ENCODE measurements around the gene SDHB.

Gene SDHB

DNA sequence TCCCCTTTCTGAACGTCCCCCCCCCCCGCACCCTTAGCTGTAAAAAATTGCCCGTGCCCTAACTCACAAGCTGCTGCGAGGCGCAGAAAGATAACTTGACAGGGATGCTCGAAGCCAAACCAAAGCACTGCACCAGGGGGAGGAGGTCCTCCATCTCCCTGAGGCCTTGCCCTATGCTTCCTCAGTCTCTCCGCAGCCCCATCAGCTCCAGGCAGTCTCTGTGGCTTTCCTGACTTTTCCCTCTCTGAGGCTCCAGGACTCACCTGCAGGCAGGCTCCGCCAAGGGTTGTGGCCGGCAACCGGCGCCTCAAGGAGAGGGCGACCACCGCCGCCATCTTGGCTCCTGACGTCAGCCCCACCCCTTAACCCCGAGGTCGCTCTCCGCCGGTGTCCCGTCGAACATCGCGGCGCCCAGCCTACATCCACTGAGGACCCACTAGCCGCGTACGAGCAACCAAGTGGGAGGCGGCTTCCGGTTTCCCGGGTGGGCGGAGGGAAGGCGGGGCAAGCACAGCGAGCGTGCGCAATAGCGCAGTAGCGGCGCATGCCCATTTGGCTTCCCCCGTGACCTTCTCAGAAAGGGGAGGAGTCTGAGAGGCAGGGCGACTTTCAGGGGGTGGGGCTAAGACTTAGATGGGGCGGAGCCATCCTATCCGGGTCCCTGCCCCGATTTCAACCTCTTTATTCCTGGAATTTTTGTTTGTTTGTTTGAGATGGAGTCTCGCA lies at the start of gene SDHB:
SDHB (minus strand) TSS at position 348 of the 726 bp plus-strand sequence; CDS start at position 335, 13 bp downstream.
- DNase-seq (ENCODE audit: low spot score): peak; percentile 96

DNA sequence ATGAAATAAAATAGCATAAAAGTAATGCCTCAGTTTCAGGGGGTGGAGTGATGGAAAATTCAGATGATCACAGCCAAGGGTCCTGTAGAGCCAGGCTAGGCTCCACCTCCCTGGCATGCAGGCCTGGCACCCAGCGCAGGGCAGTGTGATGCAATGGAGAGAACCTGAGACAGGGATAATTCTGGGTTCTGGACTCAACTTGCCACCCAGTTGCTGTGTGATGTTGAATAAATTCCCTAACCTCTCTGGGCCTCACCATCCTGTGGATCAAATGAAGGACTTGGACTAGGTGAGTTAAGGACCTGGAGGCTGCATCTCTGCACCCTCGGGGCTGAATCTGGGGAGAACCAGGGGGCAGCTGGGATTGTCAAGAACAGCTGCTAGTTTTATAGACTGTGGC lies 48.4 kb upstream of the SDHB start:
- no peak for DNase-seq (ENCODE audit: low spot score)

GRCh38 chr1:17101261-17101660 lies 47.4 kb upstream of the SDHB start:
- no peak for DNase-seq (ENCODE audit: low spot score)

GRCh38 chr1:17099616-17100340 lies 45.9 kb upstream of the SDHB start:
- no peak for DNase-seq (ENCODE audit: low spot score)

DNA sequence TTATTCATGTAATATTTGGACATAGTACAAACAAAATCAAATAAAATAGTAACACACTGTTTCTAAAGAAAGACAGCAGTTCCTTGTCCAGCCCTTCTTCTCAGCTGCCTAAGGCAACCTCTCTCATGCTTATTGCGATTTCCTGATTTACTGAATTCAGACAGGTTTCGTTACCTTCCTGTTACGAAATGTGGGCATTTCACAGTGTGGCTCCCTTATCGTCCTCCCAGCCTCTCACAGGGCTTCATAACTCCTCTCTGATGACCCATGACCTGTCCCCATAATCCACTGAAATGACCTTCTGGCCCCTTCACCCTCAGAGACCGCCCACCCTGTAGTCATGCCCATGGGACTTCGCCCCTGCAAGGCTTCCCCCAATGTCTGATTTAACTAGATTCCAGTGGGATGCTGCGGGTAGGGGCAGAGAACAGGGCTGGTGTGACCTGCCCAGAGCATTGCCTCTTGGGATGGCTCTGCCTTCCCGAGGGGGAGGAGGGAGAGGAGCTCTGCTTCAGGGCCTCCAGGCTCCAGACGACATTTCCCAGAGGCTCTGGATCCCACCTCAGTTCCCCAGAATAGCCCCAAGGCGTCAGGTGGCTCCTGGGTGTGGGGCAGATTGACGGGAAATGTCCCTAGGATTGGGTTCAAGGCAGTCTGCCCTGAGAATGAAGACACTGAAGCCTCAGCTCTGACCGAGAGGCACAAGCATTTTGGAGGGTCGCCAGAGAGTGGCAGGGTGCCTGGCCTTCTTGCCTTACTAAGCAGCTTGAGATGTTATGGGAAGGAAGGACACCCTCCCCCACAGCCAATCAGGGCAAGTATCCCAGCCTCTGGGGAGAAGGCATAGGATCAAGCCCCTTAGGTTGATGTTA lies 44.9 kb upstream of the SDHB start:
- DNase-seq (ENCODE audit: low spot score): no peak

DNA sequence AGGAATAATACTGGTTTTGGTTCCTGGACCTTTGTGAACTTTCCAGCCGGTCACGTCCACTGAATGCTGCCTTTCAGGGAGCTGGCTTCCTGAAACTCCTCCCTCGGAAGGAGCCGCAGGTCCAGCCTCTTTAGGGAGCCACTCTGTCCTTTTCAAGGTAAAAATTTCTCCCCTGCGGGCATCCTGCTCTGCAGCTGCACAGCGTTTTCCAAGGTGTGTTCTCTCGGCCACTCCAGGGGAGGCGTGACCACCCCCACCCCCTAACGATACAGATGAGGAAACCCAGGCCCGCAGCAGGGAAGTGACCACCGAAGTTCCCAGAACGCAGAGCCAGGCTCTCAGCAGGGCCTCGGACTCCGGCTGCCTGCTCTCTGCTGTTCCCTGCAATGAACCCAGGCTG lies 44.0 kb upstream of the SDHB start:
- no peak for DNase-seq (ENCODE audit: low spot score)

GRCh38 chr1:17097147-17097546 lies 43.3 kb upstream of the SDHB start:
- DNase-seq (ENCODE audit: low spot score): no peak

- no peak for DNase-seq (ENCODE audit: low spot score)
These were observed 42.8 kb upstream of the SDHB start for GRCh38 chr1:17096584-17096983.

GRCh38 chr1:17095141-17095540 lies 41.3 kb upstream of the SDHB start:
- no peak for DNase-seq (ENCODE audit: low spot score)

- no peak for DNase-seq (ENCODE audit: low spot score)
These were observed 40.8 kb upstream of the SDHB start for GRCh38 chr1:17094664-17095063.

- no peak for DNase-seq (ENCODE audit: low spot score)
These were observed 40.1 kb upstream of the SDHB start for GRCh38 chr1:17093822-17094393.

GRCh38 chr1:17091252-17091651 lies 37.4 kb upstream of the SDHB start:
- no peak for DNase-seq (ENCODE audit: low spot score)

DNA sequence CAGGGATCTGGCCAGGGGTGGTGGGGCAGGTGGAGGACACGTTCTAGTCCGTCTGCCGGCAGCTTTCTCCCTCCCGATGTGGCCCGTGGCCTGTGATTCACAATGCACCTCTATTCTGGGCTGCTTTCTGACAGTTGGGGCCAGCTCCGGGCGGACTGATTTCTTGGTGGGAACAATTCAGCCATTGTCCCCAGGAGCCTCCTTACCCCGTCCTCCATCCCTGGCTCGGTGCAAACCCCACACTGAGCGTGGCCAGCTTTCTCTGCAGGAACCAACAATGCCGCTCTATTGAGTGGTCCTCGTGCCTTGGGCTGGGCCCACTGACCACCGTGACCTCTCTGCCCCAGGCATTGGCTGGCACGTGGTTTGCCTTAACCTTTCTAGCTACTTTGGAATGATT lies 35.7 kb upstream of the SDHB start:
- no peak for DNase-seq (ENCODE audit: low spot score)

- DNase-seq (ENCODE audit: low spot score): no peak
These were observed 32.9 kb upstream of the SDHB start for GRCh38 chr1:17086751-17087150.

GRCh38 chr1:17084787-17085186 lies 31.0 kb upstream of the SDHB start:
- DNase-seq (ENCODE audit: low spot score): no peak

- no peak for DNase-seq (ENCODE audit: low spot score)
These were observed 28.9 kb upstream of the SDHB start for GRCh38 chr1:17082761-17083160.

DNA sequence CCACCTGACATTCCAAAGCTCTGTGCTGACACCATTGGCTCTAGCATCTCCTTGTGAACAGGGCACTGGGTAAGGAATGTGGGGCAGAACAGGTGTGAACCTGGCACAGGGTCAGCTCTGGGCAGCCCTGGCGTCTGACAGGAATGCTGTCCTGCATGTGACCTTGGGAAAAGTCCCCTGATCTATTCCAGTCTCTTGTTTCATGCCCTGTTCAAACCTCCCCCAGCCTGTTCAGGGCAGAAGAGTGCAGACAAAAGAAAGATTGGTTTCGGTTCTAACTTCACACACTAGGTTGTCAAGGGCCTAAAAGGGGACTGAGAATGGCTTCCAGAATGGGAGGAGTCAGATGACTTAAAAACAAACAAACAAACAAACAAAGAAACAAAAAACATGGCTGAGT lies 27.6 kb upstream of the SDHB start:
- no peak for DNase-seq (ENCODE audit: low spot score)

GRCh38 chr1:17080880-17081279 lies 27.0 kb upstream of the SDHB start:
- no peak for DNase-seq (ENCODE audit: low spot score)

DNA sequence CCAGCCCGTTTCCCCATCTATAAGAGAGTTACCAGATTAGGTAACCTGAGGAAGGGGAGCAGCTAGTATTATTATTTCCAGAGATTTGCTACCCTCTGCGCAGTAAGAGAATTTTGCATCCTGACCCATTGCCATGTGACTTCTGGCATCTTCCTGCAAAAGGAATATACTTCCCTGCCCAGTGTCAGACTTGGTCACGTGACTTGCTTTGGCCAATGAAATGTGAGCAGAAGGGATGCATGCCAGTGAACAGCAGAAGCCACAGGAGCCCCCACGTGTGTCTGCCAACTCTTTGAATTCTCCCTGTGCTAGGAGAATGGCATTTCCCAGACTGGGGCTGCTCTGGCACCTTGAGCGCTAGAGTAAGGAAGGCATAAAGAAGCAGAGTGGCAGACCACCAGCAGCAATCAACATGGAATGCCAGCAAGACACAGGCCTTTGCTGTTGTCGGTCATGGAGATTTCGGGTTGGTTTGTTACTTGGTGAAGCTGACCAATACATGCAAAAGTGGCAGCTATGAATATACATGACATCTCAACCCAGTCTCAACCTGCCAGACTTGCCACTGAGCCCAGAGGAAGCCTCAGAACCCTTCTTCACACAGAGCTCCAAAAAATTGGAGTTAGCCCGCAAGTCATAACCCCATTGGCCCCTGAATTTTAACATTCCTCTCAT lies 26.4 kb upstream of the SDHB start:
- DNase-seq (ENCODE audit: low spot score): no peak

- DNase-seq (ENCODE audit: low spot score): no peak
These were observed 25.4 kb upstream of the SDHB start for GRCh38 chr1:17078991-17079868.

Data from D341Med (cell line).